OCI-LY7 (cell line): ENCODE data around the gene DGUOK. TPM values are rescaled to one million over a fixed set of nuclear protein-coding genes. Genes with fewer than 3 reads are reported as not detected.

Experiments used
- BruUV-seq: library from RNA; stranded (reverse); fragments of 400-500 nt; replicated peaks from 2 replicates; lab custom pipeline; 2021; lab: Mats Ljungman, UMichigan
- CTCF ChIA-PET: fragments of 300-600 bp; sonication (Branson Sonifier 250); formaldehyde crosslinking; loops from one replicate; lab custom pipeline; 2022; ENCODE audit warnings: antibody characterized with exemption; ENCODE audit not compliant: unreplicated experiment; lab: Charles Lee
- POLR2A ChIA-PET: fragments of 300-600 bp; sonication (Branson Sonifier 250); formaldehyde crosslinking; loops from one replicate; lab custom pipeline; 2022; ENCODE audit warnings: antibody characterized with exemption; lab: Charles Lee
- DNase-seq: peaks from one replicate; pipeline ENCODE4 v3.0.0-alpha.2; 2015; ENCODE audit warnings: low spot score
- H2AFZ ChIP-seq: fragments of 200-600 bp; sonication (generic), shearing (Covaris generic); 2 replicates; pipeline ENCODE4 v1.6.1; 2014; ENCODE audit warnings: mild to moderate bottlenecking, antibody characterized with exemption, low read length, moderate library complexity
- H3K27ac ChIP-seq: fragments of 200-600 bp; sonication (generic); 2 replicates; pipeline ENCODE4 v1.5.1; 2014; ENCODE audit warnings: mixed run types, low read depth, mild to moderate bottlenecking, moderate library complexity, low read length, inconsistent platforms; ENCODE audit not compliant: poor library complexity, severe bottlenecking
- H3K36me3 ChIP-seq: fragments of 200-600 bp; sonication (generic); 2 replicates; pipeline ENCODE4 v1.6.1; 2014; ENCODE audit warnings: mild to moderate bottlenecking, antibody characterized with exemption, low read length, moderate library complexity, mixed read lengths; ENCODE audit not compliant: insufficient read depth
- H3K4me1 ChIP-seq: fragments of 200-600 bp; sonication (generic); 2 replicates; pipeline ENCODE4 v1.5.1; 2014; ENCODE audit warnings: mild to moderate bottlenecking, low read length; ENCODE audit not compliant: insufficient read depth, poor library complexity, severe bottlenecking
- H3K4me2 ChIP-seq: fragments of 200-600 bp; sonication (generic); 2 replicates; pipeline ENCODE4 v1.6.1; 2014; ENCODE audit warnings: mild to moderate bottlenecking, low read length
- H3K4me3 ChIP-seq: fragments of 200-600 bp; sonication (generic); 2 replicates; pipeline ENCODE4 v1.5.1; 2014; ENCODE audit warnings: mild to moderate bottlenecking, low read depth, low read length; ENCODE audit not compliant: poor library complexity, severe bottlenecking
- H3K79me2 ChIP-seq: fragments of 200-600 bp; sonication (generic); 2 replicates; pipeline ENCODE4 v1.6.1; 2016; ENCODE audit warnings: low read depth, mild to moderate bottlenecking, low read length, moderate library complexity, mixed read lengths; ENCODE audit not compliant: insufficient read depth
- H3K9me2 ChIP-seq: fragments of 200-600 bp; sonication (generic); 2 replicates; pipeline ENCODE4 v1.6.1; 2016; ENCODE audit warnings: mild to moderate bottlenecking, low read length, mixed read lengths; ENCODE audit not compliant: insufficient read depth
- H3K9me3 ChIP-seq: fragments of 200-600 bp; sonication (generic); 2 replicates; pipeline ENCODE4 v1.6.1; 2014; ENCODE audit warnings: mild to moderate bottlenecking, mixed run types, low read length, mixed read lengths
- H4K20me1 ChIP-seq: fragments of 200-600 bp; sonication (generic); 2 replicates; pipeline ENCODE4 v1.6.1; 2014; ENCODE audit warnings: mild to moderate bottlenecking, antibody characterized with exemption, low read length, moderate library complexity, mixed read lengths; ENCODE audit not compliant: insufficient read depth
- CTCF ChIP-seq: fragments of 200-600 bp; sonication (generic); conservative IDR thresholded peaks from 2 replicates; pipeline ENCODE4 v1.5.1; 2014; ENCODE audit warnings: mild to moderate bottlenecking, antibody characterized with exemption, low read length, moderate library complexity, mixed read lengths
- EZH2phosphoT487 ChIP-seq: fragments of 200-600 bp; sonication (generic); IDR thresholded peaks from 2 replicates; pipeline ENCODE4 v1.6.1; 2018; ENCODE audit warnings: low read depth, borderline replicate concordance, mild to moderate bottlenecking, mixed run types, antibody characterized with exemption, low read length, moderate library complexity, mixed read lengths
- intact Hi-C: fragments of 100-400 bp; cut with micrococcal nuclease; formaldehyde crosslinking; loops from one replicate; pipeline ENCODE4 v1.10.0; 2022; ENCODE audit not compliant: unreplicated experiment
- total RNA-seq, 2 experiments: library from RNA; depleted of rRNA in 1 of 2; stranded (reverse); fragments of >200 nt in 1 of 2; shearing (Covaris generic) in 1 of 2; gene quantifications; 2 replicates each; pipeline ENCODE4 v1.2.3, GENCODE V29; 2014 to 2022

The DGUOK gene
- total RNA-seq, 2 experiments from 2014 or later, result 73.4 to 91.8 TPM

DNA sequence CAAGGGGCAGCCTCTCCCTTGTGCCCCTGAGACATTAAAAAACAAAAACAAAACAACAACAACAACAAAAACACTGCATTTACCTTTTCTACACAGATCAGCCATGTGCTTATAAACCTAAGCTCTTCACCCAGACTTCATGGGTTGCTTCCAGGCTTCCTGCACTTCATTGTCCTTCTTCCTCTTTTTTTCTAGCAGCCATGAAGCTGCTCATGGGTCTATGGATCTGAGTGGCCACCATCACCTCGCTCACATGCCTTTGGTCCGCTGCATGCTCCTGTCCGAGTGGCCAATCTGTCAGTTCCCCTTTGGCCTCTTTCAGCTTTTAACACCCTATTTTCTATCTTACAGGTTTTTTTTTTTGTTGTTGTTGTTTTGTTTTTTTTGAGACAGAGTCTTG lies 49.1 kb downstream of the DGUOK start:
- Histone ChIP-seq H4K20me1 (no peaks in the 10 kb centered on the region), H3K79me2 (no peaks in the 10 kb centered on the region), H3K36me3 (no peaks in the 10 kb centered on the region), H3K27ac (no peak overlapping the region), H3K4me3 (no peak overlapping the region), H3K4me2 (no peak overlapping the region), H2AFZ (no peak overlapping the region), H3K4me1 (peaks cover 29% of the 10 kb centered on the region), H3K9me2 (no peaks in the 10 kb centered on the region), H3K9me3 (no peaks in the 10 kb centered on the region)
- BruUV-seq, result no TSS peak
- DNase-seq, result no peak
- intact Hi-C loops, result no loop called here
- no peak for TF ChIP-seq CTCF
- no peak for TF ChIP-seq EZH2phosphoT487
- CTCF ChIA-PET, result no interaction called here
- POLR2A ChIA-PET, result interaction anchor here (0.6 kb wide), 2 partner anchors 113 to 790 kb away, joined by 3 to 4 read pairs; no protein-coding TSS in a partner anchor

- Histone ChIP-seq H3K9me3 (no peaks in the 10 kb centered on the region), H3K27ac (no peak overlapping the region), H2AFZ (no peak overlapping the region), H3K4me1 (peaks cover 28% of the 10 kb centered on the region), H3K4me3 (no peak overlapping the region), H3K36me3 (no peaks in the 10 kb centered on the region), H3K4me2 (no peak overlapping the region), H3K79me2 (no peaks in the 10 kb centered on the region), H3K9me2 (no peaks in the 10 kb centered on the region), H4K20me1 (no peaks in the 10 kb centered on the region)
- POLR2A ChIA-PET, result no interaction called here
- intact Hi-C loops, result no loop called here
- CTCF ChIA-PET, result no interaction called here
- no peak for TF ChIP-seq EZH2phosphoT487
- TF ChIP-seq CTCF, result no peak
- no peak for DNase-seq
- BruUV-seq, result no TSS peak
These were observed 50.1 kb downstream of the DGUOK start for GRCh38 chr2:73976803-73977202.

GRCh38 chr2:73977466-73977865 lies 50.8 kb downstream of the DGUOK start:
- intact Hi-C loops, result no loop called here
- no peaks in the 10 kb centered on the region for H3K9me3 ChIP-seq
- CTCF ChIA-PET, result no interaction called here

More at GRCh38 chr2:73977466-73977865, 50.8 kb downstream of the DGUOK start:
- no peaks in the 10 kb centered on the region for H3K79me2 ChIP-seq
- H3K9me2 ChIP-seq, result no peaks in the 10 kb centered on the region
- no peak overlapping the region for H3K4me2 ChIP-seq
- no peak overlapping the region for H2AFZ ChIP-seq
- no peak overlapping the region for H3K27ac ChIP-seq
- peaks cover 21% of the 10 kb centered on the region for H3K4me1 ChIP-seq
- no TSS peak for BruUV-seq
- TF ChIP-seq EZH2phosphoT487 (no peak), CTCF (no peak)
- POLR2A ChIA-PET, result no interaction called here
- H3K4me3 ChIP-seq, result no peak overlapping the region
- no peaks in the 10 kb centered on the region for H3K36me3 ChIP-seq
- H4K20me1 ChIP-seq, result no peaks in the 10 kb centered on the region
- no peak for DNase-seq
